Stimulated activated CD8-positive, alpha-beta memory T cell treated with anti-CD3 and anti-CD28 coated beads, Interleukin-4, amount 100 ng/mL, for 4 hours (primary cell): Measurements from ENCODE around the gene CAMK2D.
A peak's percentile ranks its signal among the peaks of the same experiment; 100 is the strongest.
"Not testable (repeated sequence)": the region's sequence is repeated elsewhere in the genome, so short reads cannot be mapped to it uniquely, and the experiment has no call there.

ENCODE experiments used
- DNase-seq, 2 donors: peaks; one replicate each; pipeline ENCODE4 v3.0.0-alpha.2; 2020; ENCODE audit warnings: low read depth in 2 of 2, low spot score in 1 of 2

CAMK2D gene

DNA sequence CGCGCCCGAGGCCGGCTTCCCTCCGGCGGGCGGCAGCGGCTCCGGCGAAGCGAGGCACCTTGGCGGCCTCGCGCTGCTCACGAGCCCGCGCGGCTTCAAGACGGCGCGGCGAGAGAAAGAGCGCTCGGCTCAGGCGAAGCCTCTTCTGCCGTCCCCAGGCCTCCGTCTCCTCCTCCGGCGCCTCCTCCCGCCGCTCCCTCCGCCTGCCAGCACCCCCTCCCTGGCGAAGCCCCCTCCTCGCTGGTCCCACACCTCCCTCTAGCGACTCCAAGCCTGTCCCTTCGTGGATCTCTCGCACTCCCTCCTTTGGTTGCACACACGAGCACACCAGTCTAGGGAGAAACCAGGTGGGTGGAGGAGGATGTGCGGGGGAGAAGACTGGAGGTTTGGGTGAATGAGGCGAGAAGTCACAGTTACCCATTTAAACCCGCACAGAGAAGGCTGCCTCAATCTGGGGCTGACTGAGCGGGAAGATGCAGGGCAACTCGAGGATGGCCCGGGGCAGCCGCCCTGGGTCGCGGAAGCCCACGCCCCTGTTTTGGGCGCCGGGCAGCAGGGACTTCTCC is at the start of gene CAMK2D:
CAMK2D (minus strand) TSS at position 119 of the 566 bp plus-strand sequence. CDS start 670 bp downstream, outside the sequence.
- peak; percentile 60 to 78 for DNase-seq

DNA sequence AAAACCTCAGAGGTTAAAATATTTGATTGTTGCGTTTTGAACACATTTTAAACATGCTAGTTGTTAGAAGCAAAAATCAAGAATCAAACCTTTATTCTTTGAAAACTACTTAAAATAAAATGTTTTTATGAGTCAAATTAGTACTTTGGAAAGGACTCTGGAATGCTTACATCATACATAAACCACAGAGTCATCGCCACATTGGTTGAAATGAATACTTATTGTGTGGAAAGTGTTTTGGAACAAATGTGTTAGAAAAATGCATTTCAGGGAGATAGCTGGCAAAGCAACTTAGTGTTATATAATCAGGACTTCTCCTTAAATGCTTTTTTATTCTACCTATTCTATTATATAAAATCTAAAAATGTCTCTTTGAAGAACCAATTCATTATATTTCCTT is 49.4 kb upstream of the CAMK2D start:
- DNase-seq, result no peak

DNA sequence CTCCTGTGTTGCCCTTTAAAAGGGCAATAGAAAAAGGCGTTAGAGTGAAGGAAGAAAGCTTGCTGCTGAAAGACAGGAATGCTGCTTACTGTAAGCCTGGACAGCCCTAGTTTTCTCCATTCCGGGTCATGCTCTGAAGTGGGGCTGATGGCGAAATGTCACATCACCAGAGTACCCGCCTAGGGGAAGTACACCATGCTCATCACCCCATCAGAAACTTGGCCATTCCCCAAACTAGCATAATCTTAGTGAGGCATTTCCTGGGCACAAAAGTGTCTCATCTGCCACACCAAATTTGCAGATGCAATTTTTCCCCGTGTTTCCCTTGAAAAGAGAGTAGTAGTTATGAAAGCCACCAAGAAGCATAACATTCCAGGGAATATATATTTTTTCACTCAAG is 47.8 kb upstream of the CAMK2D start:
- DNase-seq, result no peak

DNA sequence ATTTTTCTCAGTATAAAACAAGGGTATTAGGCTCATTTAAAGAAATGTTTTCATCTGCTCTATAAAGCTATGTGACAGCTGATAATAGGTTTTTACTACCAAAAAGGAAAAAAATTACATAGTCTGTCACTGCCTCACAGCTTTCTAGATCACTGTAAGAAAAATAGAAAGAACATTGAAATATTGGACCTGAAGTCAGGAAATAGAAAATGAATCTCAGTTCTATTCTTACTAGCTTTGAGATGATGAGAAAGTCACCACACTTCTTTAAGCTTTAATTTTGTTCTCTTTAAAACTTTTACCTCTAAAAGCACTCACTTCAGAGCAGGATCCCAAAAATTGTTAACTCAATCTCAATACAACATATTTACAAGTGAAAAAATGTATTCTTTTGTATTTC is 45.3 kb upstream of the CAMK2D start:
- DNase-seq, result no peak

DNA sequence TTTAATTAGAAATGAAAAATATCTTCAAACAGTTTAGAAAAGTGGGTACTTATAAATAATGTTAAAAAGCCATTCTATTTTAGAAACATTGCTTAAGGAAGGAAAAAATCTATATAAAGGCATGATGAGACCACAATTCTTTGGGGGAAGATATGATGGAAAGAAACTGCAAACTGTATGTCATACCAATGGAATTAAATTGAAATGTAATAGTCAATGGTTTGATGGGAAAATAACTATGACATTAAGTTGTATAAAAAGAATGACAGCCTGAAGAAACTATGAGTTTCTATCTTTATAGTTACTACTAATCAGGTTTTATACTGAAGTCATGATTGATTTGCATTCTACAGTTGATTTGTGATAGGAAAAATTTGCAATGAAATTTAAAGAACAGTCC is 40.3 kb upstream of the CAMK2D start:
- no peak for DNase-seq

DNA sequence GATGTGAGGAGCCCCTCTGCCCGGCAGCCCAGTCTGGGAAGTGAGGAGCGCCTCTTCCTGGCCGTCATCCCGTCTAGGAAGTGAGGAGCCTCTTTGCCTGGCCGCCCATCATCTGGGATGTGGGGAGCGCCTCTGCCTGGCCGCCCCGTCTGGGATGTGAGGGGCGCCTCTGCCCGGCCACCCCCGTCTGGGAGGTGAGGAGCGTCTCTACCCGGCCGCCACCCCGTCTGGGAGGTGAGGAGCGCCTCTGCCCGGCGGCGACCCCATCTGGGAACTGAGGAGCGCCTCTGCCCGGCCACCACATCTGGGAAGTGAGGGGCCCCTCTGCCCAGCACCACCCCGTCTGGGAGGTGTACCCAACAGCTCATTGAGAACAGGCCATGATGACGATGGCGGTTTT is 34.8 kb upstream of the CAMK2D start:
- not testable (repeated sequence) for DNase-seq

DNA sequence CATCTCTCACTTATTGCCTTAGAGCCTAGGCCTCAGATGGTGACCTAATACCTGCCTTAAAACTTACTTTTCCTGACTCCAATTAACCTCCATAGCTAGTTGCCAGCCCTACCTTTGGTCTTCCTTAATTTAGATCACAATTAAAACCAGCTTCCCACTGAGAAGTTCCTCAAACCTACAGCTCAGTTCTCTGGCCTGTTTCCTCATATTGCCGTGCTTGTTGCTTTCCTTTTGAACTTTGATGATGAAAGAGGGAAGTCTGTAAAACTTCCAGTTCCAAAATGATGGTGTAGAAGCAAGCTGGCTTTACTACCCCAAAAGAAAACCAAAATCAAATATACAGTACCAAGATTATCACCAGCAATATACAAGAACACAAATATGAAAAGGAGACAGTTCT is 28.9 kb upstream of the CAMK2D start:
- no peak for DNase-seq

DNA sequence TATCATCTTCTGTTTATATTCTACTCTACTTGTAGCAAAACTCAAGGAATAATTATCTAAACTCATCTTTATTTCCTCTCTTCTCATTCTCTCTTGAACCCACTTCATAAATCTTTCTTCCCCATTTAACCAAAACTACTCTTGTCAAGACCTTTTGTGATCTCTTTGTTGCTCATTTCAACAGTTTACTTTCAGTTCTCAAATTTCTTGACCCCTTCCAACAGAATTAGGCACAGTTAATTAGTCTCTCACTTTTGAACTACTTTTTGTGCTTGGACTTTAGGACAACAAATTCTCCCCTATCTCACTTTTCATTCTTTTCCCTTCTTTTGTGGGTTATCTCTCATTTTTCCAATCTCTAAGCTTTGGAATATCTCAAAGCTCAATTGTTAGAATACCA is 27.4 kb upstream of the CAMK2D start:
- DNase-seq, result no peak

DNA sequence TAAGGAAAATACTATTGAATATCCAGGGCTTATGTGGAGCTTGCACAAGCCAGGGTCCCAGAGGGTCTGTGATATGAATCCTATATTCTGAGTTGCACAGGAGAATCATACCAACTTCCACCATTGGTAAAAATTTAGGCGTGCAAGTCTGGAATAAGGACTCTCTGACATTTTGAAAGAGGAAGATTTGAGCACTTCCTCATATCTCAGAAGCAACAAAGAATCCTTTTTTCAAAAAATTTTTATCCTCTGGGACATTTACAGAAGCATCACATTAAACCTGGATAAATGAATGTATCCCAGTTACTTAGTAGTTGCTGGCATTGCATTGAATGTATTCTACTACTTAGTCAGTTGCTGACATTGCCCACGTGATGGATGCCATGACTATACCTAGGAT is 24.2 kb upstream of the CAMK2D start:
- DNase-seq, result no peak

DNA sequence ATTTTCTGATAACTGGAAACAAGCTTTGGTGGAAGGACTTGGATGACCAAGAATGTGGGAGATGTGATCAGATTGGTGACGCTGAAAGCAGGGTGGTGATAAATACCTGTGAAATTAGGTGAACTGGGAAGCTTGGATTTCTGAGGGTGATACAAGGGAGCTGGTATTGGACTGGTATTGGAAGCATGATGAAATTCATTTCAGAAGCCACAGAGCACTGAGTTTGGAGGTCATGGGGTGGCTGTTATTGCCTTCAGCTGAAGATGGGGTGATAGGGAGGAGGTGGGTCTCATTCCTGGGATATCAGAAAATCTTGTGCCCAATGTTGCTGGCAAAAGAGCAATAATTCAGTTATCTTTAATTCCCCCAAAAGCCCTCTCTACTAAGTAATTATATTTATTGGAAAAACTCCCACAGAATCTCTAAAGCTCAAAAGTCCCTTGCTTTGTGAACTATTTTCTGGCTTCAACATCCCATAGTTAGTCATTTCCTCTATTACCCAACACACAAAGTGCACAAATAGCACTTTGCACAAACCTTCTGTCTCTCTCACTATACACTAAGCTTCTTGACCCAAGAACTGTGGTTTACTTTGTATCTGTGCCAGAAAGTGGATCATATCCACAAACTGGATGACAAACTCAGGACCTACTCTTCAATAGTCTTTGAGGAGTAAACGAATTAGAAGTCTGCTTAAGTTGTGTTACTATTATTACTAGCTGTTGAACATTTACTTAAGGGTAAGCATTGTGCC is 23.1 kb upstream of the CAMK2D start:
- no peak for DNase-seq

DNA sequence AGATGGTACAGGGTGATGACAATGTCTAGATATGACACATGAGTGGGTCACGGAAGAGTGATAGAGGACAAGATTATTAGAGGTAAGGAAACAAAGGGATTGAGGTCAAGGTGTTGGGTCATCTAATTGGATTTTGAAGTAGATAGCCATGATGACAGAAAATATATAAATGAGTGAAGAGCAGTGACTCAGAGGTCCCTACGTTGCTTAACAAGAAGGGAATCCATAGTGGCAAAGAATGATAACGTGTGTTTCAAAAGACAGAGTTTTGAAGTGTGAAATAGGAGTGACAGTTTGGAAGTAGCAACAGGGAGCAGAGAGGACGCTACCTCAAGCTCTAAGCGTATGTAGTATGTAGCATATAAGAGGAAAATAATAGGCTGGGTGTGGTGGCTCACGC is 22.2 kb upstream of the CAMK2D start:
- no peak for DNase-seq

DNA sequence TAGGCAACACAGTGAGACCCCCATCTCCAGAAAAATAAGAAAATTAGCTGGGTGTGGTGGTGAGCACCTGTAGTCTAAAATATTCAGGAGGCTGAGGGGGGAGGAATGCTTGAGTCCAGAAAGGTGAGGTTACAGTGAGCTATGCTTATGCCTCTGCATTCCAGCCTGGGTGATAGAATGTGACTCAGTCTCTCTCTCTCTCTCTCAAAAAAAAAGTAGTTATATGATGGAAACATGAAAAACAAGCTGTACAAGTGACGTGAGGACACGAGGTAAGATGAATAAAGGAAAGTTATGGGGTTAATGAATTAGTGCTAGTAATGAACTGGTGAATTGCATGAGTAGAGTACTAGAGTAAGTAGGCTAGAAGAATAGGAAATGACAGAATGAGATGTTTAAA is 21.8 kb upstream of the CAMK2D start:
- no peak for DNase-seq

DNA sequence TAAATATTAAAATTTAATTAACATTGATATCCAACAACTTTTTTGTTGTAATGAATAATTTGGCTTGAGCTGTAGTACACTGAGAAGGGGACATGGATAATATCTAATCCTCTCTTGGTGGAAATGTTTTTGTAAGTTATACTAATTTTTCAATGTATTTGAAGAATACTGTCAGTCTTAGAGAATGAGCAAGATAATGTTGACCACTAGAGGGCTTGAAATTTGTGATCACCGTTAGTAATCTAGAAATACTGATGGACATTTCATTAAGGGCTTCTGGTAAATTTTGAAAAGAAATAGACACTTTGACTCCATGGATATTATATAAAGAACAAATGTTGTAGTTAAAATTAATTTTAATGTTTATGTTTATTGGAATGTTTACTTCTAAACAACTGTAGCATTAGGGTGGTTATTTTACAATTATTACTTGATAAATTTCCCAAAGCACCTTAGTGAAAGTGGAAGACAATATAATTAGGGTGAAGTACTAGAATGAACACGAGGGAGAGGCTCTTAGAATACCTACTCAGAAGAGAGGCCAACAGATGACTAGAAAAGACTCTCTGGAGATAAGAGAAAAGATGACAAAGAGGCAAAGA is 20.0 kb upstream of the CAMK2D start:
- no peak for DNase-seq

DNA sequence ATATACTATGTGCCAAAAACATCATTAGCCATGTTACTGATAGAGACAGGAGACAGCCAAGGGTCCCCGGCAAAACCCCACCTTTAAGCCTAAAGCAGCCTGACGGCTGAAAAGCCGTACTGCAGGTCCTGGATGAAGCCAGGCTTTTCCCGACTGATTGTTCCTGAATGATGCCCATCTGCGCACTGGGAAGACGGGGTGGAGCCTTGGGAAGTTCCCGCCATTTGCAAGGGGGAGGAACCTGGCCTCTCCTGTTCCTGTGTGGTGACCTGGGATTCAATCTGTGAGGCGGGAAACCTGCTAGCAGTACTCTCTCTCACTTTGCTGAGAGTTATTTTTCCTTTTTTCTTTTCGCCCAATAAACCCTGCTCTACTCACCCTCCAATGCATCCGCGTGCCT is 15.1 kb upstream of the CAMK2D start:
- DNase-seq, result no peak

DNA sequence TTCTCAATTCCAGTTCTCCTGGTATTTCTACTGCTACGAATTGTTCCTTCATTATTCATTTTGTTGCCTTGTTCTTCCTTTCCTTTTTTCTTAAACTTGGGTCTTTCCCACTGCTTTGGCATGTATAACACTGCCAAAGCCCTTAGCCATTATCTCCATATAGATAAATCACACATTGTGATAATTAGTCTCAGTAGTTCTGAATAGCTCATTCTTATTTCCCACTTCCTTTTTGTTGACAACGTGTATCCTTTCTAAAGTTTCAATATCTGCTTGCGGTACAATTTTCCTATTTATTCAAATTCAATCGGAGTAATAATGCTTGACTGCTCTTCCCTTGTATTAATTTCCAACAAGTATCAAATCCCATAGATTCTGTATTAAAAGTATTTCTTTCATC is 14.5 kb upstream of the CAMK2D start:
- DNase-seq, result no peak

DNA sequence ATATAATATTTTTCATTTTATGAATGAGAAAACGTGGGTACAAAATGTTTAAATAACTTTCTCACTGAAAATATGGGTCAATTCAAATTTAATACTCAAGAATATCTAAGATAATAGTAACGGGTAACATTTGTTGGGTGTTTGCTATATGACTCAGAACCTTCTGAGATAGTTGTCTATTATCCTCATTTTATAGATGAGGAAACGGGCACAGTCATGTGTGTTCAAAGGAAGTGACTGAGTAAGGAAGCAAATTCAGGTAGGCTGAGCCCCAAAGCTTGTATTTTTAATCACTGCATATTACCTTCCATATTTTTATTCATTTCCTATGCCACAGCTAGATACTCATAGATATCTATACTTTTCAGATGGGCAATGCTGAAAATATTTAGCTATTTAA is 12.2 kb upstream of the CAMK2D start:
- no peak for DNase-seq

DNA sequence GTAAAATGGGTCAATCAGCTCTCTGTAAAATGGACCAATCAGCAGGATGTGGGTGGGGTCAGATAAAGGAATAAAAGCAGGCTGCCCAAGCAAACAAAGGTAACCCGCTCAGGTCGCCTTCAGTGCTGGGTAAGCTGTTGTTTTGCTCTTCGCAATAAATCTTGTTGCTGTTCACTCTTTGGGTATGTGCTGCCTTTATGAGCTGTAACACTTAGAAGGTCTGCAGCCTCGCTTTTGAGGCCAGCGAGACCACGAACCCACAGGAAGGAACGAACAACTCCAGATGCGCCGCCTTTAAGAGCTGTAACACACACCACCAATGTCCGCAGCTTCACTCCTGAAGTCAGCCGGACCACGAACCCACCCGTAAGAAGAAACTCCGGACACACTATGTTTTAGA is 11.5 kb upstream of the CAMK2D start:
- no peak for DNase-seq

DNA sequence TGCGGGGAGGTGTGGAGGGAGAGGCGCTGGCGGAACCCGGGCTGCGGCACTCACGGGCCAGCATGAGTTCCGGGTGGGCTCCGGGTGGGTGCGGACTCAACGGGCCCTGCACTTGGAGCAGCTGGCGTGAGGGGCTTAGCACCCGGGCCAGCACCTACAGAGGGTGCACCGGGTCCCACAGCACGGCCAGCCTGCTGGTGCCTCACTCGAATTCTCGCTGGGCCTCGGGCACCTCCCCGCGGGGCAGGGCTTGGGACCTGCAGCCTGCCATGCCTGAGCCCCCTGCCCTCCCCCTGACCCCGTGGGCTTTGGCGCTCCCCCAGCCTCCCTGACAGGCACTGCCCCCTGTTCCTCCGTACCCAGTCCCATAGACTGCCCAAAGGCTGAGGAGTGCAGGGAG is 10.8 kb upstream of the CAMK2D start:
- no peak for DNase-seq

DNA sequence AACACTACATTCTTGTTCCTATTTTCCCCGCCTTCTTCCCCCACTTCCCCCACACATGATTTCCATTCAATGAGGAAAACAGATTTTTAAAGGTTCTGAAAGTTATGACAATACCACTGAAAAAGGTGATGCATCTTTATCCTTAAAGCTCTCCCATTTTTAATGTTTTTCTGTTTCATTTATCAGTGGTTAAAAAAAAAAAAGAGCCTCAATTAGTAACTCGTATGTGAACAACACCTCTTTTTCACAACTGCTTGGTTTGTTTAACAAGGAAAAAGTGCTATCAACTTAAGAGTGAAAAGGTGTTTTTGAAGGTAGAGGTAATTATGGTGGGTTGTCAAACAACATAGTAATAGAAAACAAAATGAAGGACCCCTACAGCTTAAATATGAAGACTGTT is 8.2 kb upstream of the CAMK2D start:
- DNase-seq, result no peak

DNA sequence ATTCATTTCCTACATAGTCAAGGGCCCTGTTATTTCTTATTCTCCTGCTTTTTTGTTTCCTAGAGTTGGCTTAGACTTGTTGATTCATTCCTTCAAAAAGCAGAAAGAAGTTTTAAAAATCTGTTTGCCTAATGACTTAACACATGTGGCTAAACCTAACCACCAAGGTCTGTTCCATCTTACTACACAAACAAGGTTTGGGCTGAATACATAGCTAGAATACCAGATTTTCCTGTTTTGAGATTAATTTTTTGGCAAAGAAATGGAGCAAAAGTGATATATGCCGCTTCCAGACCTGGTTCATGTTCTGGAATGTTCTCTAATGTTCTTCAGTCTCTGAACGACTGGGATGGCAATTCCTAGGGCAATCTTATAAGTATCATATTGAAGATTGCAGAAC is 7.4 kb upstream of the CAMK2D start:
- no peak for DNase-seq

DNA sequence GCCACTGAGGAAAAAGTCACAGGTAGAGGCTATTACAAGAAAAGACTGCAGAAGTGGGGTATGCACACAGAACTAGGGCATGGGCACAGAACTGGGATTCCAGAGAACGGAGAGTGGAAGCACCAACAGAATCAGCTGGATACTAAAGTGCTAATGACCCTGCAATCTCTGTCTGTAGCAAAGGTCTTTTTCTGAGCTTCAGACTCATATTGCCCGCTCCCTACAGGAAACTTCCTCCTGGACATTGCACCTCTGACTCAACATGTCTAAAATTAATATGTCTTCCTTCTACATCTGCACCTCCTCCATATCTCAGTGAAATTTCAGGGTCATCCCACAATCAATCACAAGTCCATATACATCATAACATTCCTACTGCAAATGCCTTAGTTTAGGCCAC is 5.3 kb upstream of the CAMK2D start:
- no peak for DNase-seq

DNA sequence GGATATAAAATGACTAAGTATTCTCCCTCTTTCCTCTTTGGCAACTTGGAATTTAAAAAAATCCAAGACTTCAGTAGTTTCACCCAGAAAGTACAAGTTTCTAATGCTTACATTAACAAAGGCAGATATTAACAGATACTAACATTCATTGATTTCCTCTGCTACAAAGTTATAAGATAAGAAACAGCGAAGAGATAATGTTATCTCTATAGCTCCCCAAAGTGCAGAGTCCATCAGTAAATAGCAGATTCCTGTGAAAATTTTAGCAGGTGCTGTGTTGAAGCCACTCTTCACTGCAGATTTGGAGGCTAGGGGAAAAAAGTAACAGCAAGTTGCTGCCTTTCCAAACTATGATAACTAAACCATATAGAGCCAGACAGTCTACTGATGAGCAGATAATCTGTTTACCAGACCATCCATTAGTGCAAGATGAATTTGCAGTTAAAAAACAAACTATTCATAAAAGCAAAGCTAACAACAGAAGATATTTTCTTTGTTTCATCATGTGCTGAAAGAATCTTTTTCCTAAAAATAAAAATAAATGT is 3.3 kb upstream of the CAMK2D start:
- no peak for DNase-seq

DNA sequence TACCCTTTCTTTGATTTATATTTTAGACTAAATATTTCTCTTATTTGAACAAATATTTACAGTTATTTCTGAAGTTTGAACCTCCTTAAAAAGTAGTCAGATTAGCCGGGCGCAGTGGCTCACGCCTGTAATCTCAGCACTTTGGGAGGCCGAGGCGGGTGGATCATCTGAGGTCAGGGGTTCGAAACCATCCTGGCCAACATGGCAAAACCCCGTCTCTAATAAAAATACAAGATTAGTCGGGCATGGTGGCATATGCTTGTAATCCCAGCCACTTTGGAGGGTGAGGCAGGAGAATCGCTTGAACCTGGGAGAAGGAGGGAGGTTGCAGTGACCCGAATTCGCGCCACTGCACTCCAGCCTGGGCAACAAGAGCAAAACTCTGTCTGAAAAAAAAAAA is 2.4 kb upstream of the CAMK2D start:
- DNase-seq, result not testable (repeated sequence)
